Liver (tissue), 9 donors: ENCODE measurements around the gene CFAP410. TPM values are rescaled to one million over a fixed set of nuclear protein-coding genes. Genes with fewer than 3 reads are reported as not detected.

ENCODE experiments used
- DNase-seq: peaks from one replicate; pipeline ENCODE4 v3.0.0-alpha.2; 2017; ENCODE audit warnings: low spot score
- H3K27ac ChIP-seq, 2 donors: one replicate each; pipeline ENCODE4 v1.7.0; 2013; ENCODE audit warnings: inconsistent platforms in 2 of 2, low read length in 2 of 2, control low read depth in 1 of 2, low read depth in 1 of 2, mild to moderate bottlenecking in 1 of 2
- H3K27me3 ChIP-seq, 4 donors: one replicate each; pipeline versions ENCODE4 v1.6.1 to v1.7.0; 2013; ENCODE audit warnings: low read length in 3 of 4, inconsistent platforms in 1 of 4, mild to moderate bottlenecking in 1 of 4, moderate library complexity in 1 of 4; ENCODE audit not compliant: control insufficient read depth in 4 of 4, insufficient read depth in 4 of 4
- H3K36me3 ChIP-seq, 4 donors: one replicate each; pipeline versions ENCODE4 v1.6.1 to v1.7.0; 2013; ENCODE audit warnings: low read length in 3 of 4, mild to moderate bottlenecking in 3 of 4, low read depth in 1 of 4, moderate library complexity in 1 of 4; ENCODE audit not compliant: control insufficient read depth in 4 of 4, insufficient read depth in 3 of 4
- H3K4me1 ChIP-seq, 4 donors: one replicate each; pipeline versions ENCODE4 v1.6.1 to v1.7.0; 2013; ENCODE audit warnings: low read length in 3 of 4, mild to moderate bottlenecking in 3 of 4, moderate library complexity in 1 of 4; ENCODE audit not compliant: control insufficient read depth in 4 of 4, insufficient read depth in 4 of 4
- H3K4me3 ChIP-seq, 3 donors: one replicate each; pipeline versions ENCODE4 v1.6.1 to v1.7.0; 2013; ENCODE audit warnings: low read length in 3 of 3, control low read depth in 1 of 3, low read depth in 1 of 3, mild to moderate bottlenecking in 1 of 3
- H3K9ac ChIP-seq, 2 donors: one replicate each; pipeline ENCODE4 v1.7.0; 2013; ENCODE audit warnings: low read length in 2 of 2, mild to moderate bottlenecking in 2 of 2, moderate library complexity in 2 of 2, control low read depth in 1 of 2, low read depth in 1 of 2
- H3K9me3 ChIP-seq, 4 donors: one replicate each; pipeline versions ENCODE4 v1.6.1 to v1.7.0; 2013; ENCODE audit warnings: low read length in 3 of 4; ENCODE audit not compliant: control insufficient read depth in 4 of 4
- EGR1 ChIP-seq, 2 donors: IDR thresholded peaks; 2 replicates each; pipeline ENCODE4 v1.6.1; 2016 to 2018; ENCODE audit warnings: antibody characterized with exemption in 2 of 2, low read depth in 2 of 2
- FOXA2 ChIP-seq: IDR thresholded peaks from 2 replicates; pipeline ENCODE4 v1.6.1; 2016; ENCODE audit warnings: antibody characterized with exemption
- GABPA ChIP-seq, 2 donors: IDR thresholded peaks in 1 of 2; conservative IDR thresholded peaks in 1 of 2; 2 replicates each; pipeline ENCODE4 v1.6.1; 2016; ENCODE audit warnings: antibody characterized with exemption in 2 of 2, mild to moderate bottlenecking in 1 of 2, moderate library complexity in 1 of 2
- HNF4A ChIP-seq, 2 donors: conservative IDR thresholded peaks; 2 replicates each; pipeline ENCODE4 v1.6.1; 2016; ENCODE audit warnings: antibody characterized with exemption in 2 of 2, mild to moderate bottlenecking in 2 of 2
- HNF4G ChIP-seq: IDR thresholded peaks from 2 replicates; pipeline ENCODE4 v1.6.1; 2016; ENCODE audit warnings: antibody characterized with exemption
- NR2F2 ChIP-seq: IDR thresholded peaks from 2 replicates; pipeline ENCODE4 v1.6.1; 2016; ENCODE audit warnings: antibody characterized with exemption
- RAD21 ChIP-seq, 2 donors: IDR thresholded peaks; 2 replicates each; pipeline ENCODE4 v1.6.1; 2016; ENCODE audit warnings: antibody characterized with exemption in 2 of 2, mild to moderate bottlenecking in 2 of 2
- RXRA ChIP-seq, 2 donors: IDR thresholded peaks; 2 replicates each; pipeline ENCODE4 v1.6.1; 2017 to 2018; ENCODE audit warnings: antibody characterized with exemption in 2 of 2, mild to moderate bottlenecking in 1 of 2
- SP1 ChIP-seq: IDR thresholded peaks from 2 replicates; pipeline ENCODE4 v1.6.1; 2018; ENCODE audit warnings: antibody characterized with exemption, mild to moderate bottlenecking
- TAF1 ChIP-seq: conservative IDR thresholded peaks from 2 replicates; pipeline ENCODE4 v1.6.1; 2016; ENCODE audit warnings: antibody characterized with exemption, mild to moderate bottlenecking
- YY1 ChIP-seq: IDR thresholded peaks from 2 replicates; pipeline ENCODE4 v1.6.1; 2016; ENCODE audit warnings: antibody characterized with exemption, mild to moderate bottlenecking
- WGBS: extraction: QIAGEN DNeasy Blood & Tissue Kit; methylation state at CpG from one replicate; pipeline ENCODE4 v1.1.7; 2013; 5-methylcytosine and 5-hydroxymethylcytosine counted together
- polyA plus RNA-seq, 2 donors: library from polyadenylated mRNA; stranded (reverse) in 1 of 2; unstranded in 1 of 2; fragments of 200-250 nt in 1 of 2; fragments of >200 nt in 1 of 2; fragmentation: Nextera tagmentation in 1 of 2; extraction: Ambion mirVana in 1 of 2; gene quantifications; one replicate each; pipeline versions ENCODE4 v1.2.1 to v1.2.3, GENCODE V29; 2013 to 2015
- total RNA-seq, 2 donors: library from RNA; depleted of rRNA; stranded (reverse); fragments of >200 nt; gene quantifications; one replicate each; pipeline ENCODE4 v1.2.3, GENCODE V29; 2014
- TF ChIP-seq, protein P1 (sequence below): fragments of 150-350 bp; IDR thresholded peaks from 2 replicates; pipeline ENCODE4 v1.5.1; 2017; ENCODE audit warnings: improper control_type of control experiment, low read depth, low read length; ENCODE audit not compliant: missing input control
- TF ChIP-seq, protein P2 (sequence below): IDR thresholded peaks from 2 replicates; pipeline ENCODE4 v1.6.1; 2016; ENCODE audit warnings: antibody characterized with exemption
- TF ChIP-seq, protein P3 (sequence below): IDR thresholded peaks from 2 replicates; pipeline ENCODE4 v1.6.1; 2016; ENCODE audit warnings: antibody characterized with exemption
- TF ChIP-seq, protein P4 (sequence below): IDR thresholded peaks from 2 replicates; pipeline ENCODE4 v1.6.1; 2016; ENCODE audit warnings: antibody characterized with exemption, mild to moderate bottlenecking
- donor health status: healthy.
- donor health status: healthy.
- donor health status: healthy.
- donor health status: healthy.
- donor health status: healthy.

The CFAP410 gene
- total and polyA plus RNA-seq, 4 donors = 7.9 to 16.3 (median 12.3) TPM

DNA sequence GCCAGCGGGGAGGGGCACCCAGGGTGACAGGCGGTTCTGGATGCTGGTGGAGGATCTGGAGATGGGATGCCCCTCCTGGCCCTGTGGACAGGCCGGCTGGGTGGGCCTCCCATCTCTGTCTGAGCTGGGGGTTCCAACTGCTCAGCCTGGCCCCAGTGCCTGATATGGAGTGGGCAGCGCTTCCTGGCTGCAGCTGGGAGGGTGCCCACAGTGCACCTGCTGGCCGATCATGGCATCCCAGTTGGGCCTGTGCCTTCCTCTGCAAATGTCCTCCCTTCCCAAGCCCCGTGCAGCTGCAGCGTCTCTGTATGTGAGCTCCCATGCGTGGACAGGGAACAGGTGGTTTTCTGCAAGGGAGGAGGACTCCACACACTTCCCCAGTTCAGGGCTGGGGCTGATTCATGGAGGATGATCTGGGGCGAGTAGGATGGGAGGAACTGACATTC lies 37.2 kb downstream of the CFAP410 start:
- Histone ChIP-seq H3K9me3 (no peaks in the 10 kb centered on the region), H3K27ac (no peak overlapping the region), H3K4me3 (no peak overlapping the region), H3K36me3 (peaks cover 0 to 2% (median 0%) of the 10 kb centered on the region in 4 donors), H3K27me3 (no peaks in the 10 kb centered on the region), H3K9ac (no peak overlapping the region), H3K4me1 (peaks cover 17 to 60% (median 49%) of the 10 kb centered on the region in 4 donors)
- WGBS = 76% methylated on average over 9 of the region's 9 CpGs
- no peak for DNase-seq
- TF ChIP-seq, protein P1, sequence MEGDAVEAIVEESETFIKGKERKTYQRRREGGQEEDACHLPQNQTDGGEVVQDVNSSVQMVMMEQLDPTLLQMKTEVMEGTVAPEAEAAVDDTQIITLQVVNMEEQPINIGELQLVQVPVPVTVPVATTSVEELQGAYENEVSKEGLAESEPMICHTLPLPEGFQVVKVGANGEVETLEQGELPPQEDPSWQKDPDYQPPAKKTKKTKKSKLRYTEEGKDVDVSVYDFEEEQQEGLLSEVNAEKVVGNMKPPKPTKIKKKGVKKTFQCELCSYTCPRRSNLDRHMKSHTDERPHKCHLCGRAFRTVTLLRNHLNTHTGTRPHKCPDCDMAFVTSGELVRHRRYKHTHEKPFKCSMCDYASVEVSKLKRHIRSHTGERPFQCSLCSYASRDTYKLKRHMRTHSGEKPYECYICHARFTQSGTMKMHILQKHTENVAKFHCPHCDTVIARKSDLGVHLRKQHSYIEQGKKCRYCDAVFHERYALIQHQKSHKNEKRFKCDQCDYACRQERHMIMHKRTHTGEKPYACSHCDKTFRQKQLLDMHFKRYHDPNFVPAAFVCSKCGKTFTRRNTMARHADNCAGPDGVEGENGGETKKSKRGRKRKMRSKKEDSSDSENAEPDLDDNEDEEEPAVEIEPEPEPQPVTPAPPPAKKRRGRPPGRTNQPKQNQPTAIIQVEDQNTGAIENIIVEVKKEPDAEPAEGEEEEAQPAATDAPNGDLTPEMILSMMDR = peak; percentile 2
- TF ChIP-seq HNF4A (conservative IDR thresholded peaks at IDR 0.05) = no peak

DNA sequence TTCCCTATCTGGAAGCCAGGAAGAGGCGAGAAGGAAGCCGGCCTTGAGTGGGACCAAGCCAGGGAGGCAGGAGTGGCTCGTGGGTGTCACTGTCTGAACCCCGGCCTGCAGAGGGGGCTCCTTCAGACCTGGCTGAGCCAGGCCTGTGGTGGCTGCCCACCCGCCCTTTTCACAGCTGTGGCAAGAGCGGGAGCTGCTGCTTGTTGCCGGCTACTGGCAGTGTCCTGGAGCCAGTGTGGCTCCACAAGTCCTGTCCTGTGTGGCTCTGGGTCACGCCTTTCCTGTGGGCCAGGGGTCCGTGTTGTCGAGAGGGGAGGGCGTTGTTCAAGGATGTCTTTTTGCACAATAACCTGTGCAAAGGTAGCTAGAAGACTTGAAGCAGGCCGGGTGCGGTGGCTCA lies 38.0 kb downstream of the CFAP410 start:
- H3K27me3 ChIP-seq = no peaks in the 10 kb centered on the region
- peak overlapping the region; percentile 73 to 93 for H3K27ac ChIP-seq
- H3K4me1 ChIP-seq = peaks cover 17 to 60% (median 49%) of the 10 kb centered on the region in 4 donors
- H3K9ac ChIP-seq = peak overlapping the region in 1 of 2 donors; percentile 72
- TF ChIP-seq GABPA (IDR thresholded peaks at IDR 0.05 in 1 of 2, conservative IDR thresholded peaks at IDR 0.05 in 1 of 2) (no peak), HNF4G (no peak), RAD21 (IDR thresholded peaks at IDR 0.05) (no peak), YY1 (no peak), TAF1 (no peak), SP1 (no peak), EGR1 (IDR thresholded peaks at IDR 0.05; ENCODE audit: low read depth in 2 of 2) (no peak), NR2F2 (no peak), FOXA2 (no peak), RXRA (IDR thresholded peaks at IDR 0.05) (no peak)
- TF ChIP-seq, protein P2, sequence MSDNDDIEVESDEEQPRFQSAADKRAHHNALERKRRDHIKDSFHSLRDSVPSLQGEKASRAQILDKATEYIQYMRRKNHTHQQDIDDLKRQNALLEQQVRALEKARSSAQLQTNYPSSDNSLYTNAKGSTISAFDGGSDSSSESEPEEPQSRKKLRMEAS = no peak
- TF ChIP-seq, protein P3, sequence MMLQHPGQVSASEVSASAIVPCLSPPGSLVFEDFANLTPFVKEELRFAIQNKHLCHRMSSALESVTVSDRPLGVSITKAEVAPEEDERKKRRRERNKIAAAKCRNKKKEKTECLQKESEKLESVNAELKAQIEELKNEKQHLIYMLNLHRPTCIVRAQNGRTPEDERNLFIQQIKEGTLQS = no peak
- TF ChIP-seq, protein P4, sequence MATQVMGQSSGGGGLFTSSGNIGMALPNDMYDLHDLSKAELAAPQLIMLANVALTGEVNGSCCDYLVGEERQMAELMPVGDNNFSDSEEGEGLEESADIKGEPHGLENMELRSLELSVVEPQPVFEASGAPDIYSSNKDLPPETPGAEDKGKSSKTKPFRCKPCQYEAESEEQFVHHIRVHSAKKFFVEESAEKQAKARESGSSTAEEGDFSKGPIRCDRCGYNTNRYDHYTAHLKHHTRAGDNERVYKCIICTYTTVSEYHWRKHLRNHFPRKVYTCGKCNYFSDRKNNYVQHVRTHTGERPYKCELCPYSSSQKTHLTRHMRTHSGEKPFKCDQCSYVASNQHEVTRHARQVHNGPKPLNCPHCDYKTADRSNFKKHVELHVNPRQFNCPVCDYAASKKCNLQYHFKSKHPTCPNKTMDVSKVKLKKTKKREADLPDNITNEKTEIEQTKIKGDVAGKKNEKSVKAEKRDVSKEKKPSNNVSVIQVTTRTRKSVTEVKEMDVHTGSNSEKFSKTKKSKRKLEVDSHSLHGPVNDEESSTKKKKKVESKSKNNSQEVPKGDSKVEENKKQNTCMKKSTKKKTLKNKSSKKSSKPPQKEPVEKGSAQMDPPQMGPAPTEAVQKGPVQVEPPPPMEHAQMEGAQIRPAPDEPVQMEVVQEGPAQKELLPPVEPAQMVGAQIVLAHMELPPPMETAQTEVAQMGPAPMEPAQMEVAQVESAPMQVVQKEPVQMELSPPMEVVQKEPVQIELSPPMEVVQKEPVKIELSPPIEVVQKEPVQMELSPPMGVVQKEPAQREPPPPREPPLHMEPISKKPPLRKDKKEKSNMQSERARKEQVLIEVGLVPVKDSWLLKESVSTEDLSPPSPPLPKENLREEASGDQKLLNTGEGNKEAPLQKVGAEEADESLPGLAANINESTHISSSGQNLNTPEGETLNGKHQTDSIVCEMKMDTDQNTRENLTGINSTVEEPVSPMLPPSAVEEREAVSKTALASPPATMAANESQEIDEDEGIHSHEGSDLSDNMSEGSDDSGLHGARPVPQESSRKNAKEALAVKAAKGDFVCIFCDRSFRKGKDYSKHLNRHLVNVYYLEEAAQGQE = no peak
- H3K36me3 ChIP-seq = no peaks in the 10 kb centered on the region
- DNase-seq = no peak
- no peaks in the 10 kb centered on the region for H3K9me3 ChIP-seq
- peak overlapping the region in 2 of 3 donors; percentile 69 to 89 for H3K4me3 ChIP-seq
- 65% methylated on average over 13 of the region's 13 CpGs for WGBS
